SK-N-SH (cell line): ENCODE results near the gene TIAM2. TPM values are rescaled to one million over a fixed set of nuclear protein-coding genes. Genes with fewer than 3 reads are reported as not detected.

ENCODE experiments used
- CTCF ChIA-PET: fragments of 300-600, 350-600 bp; formaldehyde crosslinking; extraction: SDS; loops from one replicate; lab custom pipeline; 2021; lab: Yijun Ruan, JAX
- POLR2A ChIA-PET: fragments of 350-600 bp; sonication (Branson Sonifier 250); formaldehyde crosslinking; extraction: SDS; loops from one replicate; lab custom pipeline; 2020; ENCODE audit warnings: antibody characterized with exemption, inconsistent platforms; lab: Yijun Ruan, JAX
- DNase-seq: peaks from one replicate; pipeline ENCODE4 v3.0.0; 2012
- H2AFZ ChIP-seq: fragments of 200-600 bp; sonication (generic); 2 replicates; pipeline ENCODE4 v1.8.1; 2016; ENCODE audit warnings: antibody characterized with exemption, mild to moderate bottlenecking, low read depth
- H3F3A ChIP-seq: fragments of 200-600 bp; sonication (generic); replicated peaks from 2 replicates; pipeline ENCODE3; 2016; ENCODE audit warnings: antibody characterized with exemption, mild to moderate bottlenecking; ENCODE audit not compliant: insufficient read depth
- H3K27ac ChIP-seq, 2 experiments: fragments of 200-500 bp in 1 of 2; fragments of 200-600 bp in 1 of 2; sonication (Bioruptor generic) in 1 of 2; sonication (generic), shearing (Covaris generic) in 1 of 2; 2 replicates each; pipeline versions ENCODE4 v1.5.1 to v1.6.1; 2014 to 2016; ENCODE audit warnings: low read depth in 2 of 2, inconsistent platforms in 1 of 2, low read length in 1 of 2, mild to moderate bottlenecking in 1 of 2, mixed read lengths in 1 of 2
- H3K27me3 ChIP-seq: fragments of 200-600 bp; sonication (generic), shearing (Covaris generic); 2 replicates; pipeline ENCODE4 v1.6.1; 2016; ENCODE audit warnings: mixed run types; ENCODE audit not compliant: insufficient read depth
- H3K36me3 ChIP-seq, 2 experiments: fragments of 200-500 bp in 1 of 2; fragments of 200-600 bp in 1 of 2; sonication (Bioruptor generic) in 1 of 2; sonication (generic) in 1 of 2; replicated peaks in 1 of 2; 2 replicates each; pipeline versions ENCODE3 to v1.5.1; 2014 to 2016; ENCODE audit warnings: low read length in 1 of 2, mild to moderate bottlenecking in 1 of 2; ENCODE audit not compliant: insufficient read depth in 2 of 2, control insufficient read depth in 1 of 2
- H3K4me1 ChIP-seq, 2 experiments: fragments of 200-500 bp in 1 of 2; fragments of 200-600 bp in 1 of 2; sonication (Bioruptor generic) in 1 of 2; sonication (generic), shearing (Covaris generic) in 1 of 2; 2 replicates each; pipeline versions ENCODE4 v1.5.1 to v1.6.1; 2014 to 2016; ENCODE audit warnings: low read depth in 1 of 2, low read length in 1 of 2, mixed run types in 1 of 2; ENCODE audit not compliant: insufficient read depth in 2 of 2, control insufficient read depth in 1 of 2
- H3K4me2 ChIP-seq: fragments of 200-600 bp; sonication (generic), shearing (Covaris generic); 2 replicates; pipeline ENCODE4 v1.6.1; 2017; ENCODE audit warnings: mixed run types
- H3K4me3 ChIP-seq, 2 experiments: fragments of 200-500 bp in 1 of 2; fragments of 200-600 bp in 1 of 2; sonication (Bioruptor generic) in 1 of 2; sonication (generic), shearing (Covaris generic) in 1 of 2; 2 replicates each; pipeline versions ENCODE4 v1.5.1 to v1.8.1; 2014 to 2016; ENCODE audit warnings: low read depth in 2 of 2, inconsistent platforms in 1 of 2, low read length in 1 of 2, mild to moderate bottlenecking in 1 of 2, mixed read lengths in 1 of 2, moderate library complexity in 1 of 2
- H3K79me2 ChIP-seq: fragments of 200-600 bp; sonication (generic); 2 replicates; pipeline ENCODE4 v1.8.1; 2017; ENCODE audit warnings: mild to moderate bottlenecking; ENCODE audit not compliant: insufficient read depth
- H3K9ac ChIP-seq: fragments of 200-600 bp; sonication (generic); 2 replicates; pipeline ENCODE4 v1.6.1; 2017; ENCODE audit warnings: mixed run types
- H3K9me2 ChIP-seq: fragments of 200-600 bp; sonication (generic); 2 replicates; pipeline ENCODE4 v1.6.1; 2017; ENCODE audit warnings: mixed run types
- H3K9me3 ChIP-seq: fragments of 200-600 bp; sonication (generic); 2 replicates; pipeline ENCODE4 v1.6.1; 2017; ENCODE audit warnings: mixed run types, mild to moderate bottlenecking, moderate library complexity
- H4K20me1 ChIP-seq: fragments of 200-600 bp; sonication (generic); 2 replicates; pipeline ENCODE4 v1.6.1; 2017; ENCODE audit warnings: mild to moderate bottlenecking, mixed run types; ENCODE audit not compliant: insufficient read depth
- CHD2 ChIP-seq: fragments of 150-350 bp; IDR thresholded peaks from 2 replicates; pipeline ENCODE4 v1.6.1; 2018; ENCODE audit warnings: low read length; ENCODE audit not compliant: partially characterized antibody
- ELF1 ChIP-seq: IDR thresholded peaks from 2 replicates; pipeline ENCODE4 v1.4.0; 2012
- FOXJ3 ChIP-seq: sonication (generic); formaldehyde crosslinking; IDR thresholded peaks from 2 replicates; pipeline ENCODE4 v1.5.1; 2020; ENCODE audit warnings: mild to moderate bottlenecking, missing genetic modification reagents
- FOXM1 ChIP-seq: IDR thresholded peaks from 2 replicates; pipeline ENCODE4 v1.4.0; 2012; ENCODE audit warnings: low read depth, mild to moderate bottlenecking
- JUND ChIP-seq: IDR thresholded peaks from 2 replicates; pipeline ENCODE4 v1.4.0; 2012
- MXI1 ChIP-seq: IDR thresholded peaks from 2 replicates; pipeline ENCODE4 v1.6.1; 2012; ENCODE audit warnings: mild to moderate bottlenecking, low read depth, low read length, improper control_type of control experiment
- NFIC ChIP-seq: IDR thresholded peaks from 2 replicates; pipeline ENCODE4 v1.4.0; 2012; ENCODE audit warnings: borderline replicate concordance
- NRF1 ChIP-seq: IDR thresholded peaks from 2 replicates; pipeline ENCODE4 v1.6.1; 2012; ENCODE audit warnings: low read depth, mild to moderate bottlenecking, low read length
- POLR2AphosphoS5 ChIP-seq: IDR thresholded peaks from 2 replicates; pipeline ENCODE4 v1.6.1; 2012; ENCODE audit warnings: low read depth, low read length
- RAD21 ChIP-seq: IDR thresholded peaks from 2 replicates; pipeline ENCODE4 v1.6.1; 2012; ENCODE audit warnings: mild to moderate bottlenecking, low read length
- RFX5 ChIP-seq: IDR thresholded peaks from 2 replicates; pipeline ENCODE4 v1.6.1; 2012; ENCODE audit warnings: mild to moderate bottlenecking, improper control_type of control experiment, low read length
- RXRA ChIP-seq: IDR thresholded peaks from 2 replicates; pipeline ENCODE4 v1.4.0; 2012; ENCODE audit warnings: low read depth, mild to moderate bottlenecking, borderline replicate concordance
- SIN3A ChIP-seq: IDR thresholded peaks from 2 replicates; pipeline ENCODE4 v1.6.1; 2012; ENCODE audit warnings: low read depth, mild to moderate bottlenecking, low read length, moderate library complexity, borderline replicate concordance
- TCF12 ChIP-seq: IDR thresholded peaks from 2 replicates; pipeline ENCODE4 v1.4.0; 2012
- TEAD4 ChIP-seq: IDR thresholded peaks from 2 replicates; pipeline ENCODE4 v1.4.0; 2012; ENCODE audit warnings: mild to moderate bottlenecking, borderline replicate concordance; ENCODE audit not compliant: insufficient read depth
- WGBS: methylation state at CpG from one replicate; pipeline ENCODE4 v1.1.6; 2017; ENCODE audit warnings: low lambda C conversion rate; 5-methylcytosine and 5-hydroxymethylcytosine counted together
- polyA plus RNA-seq, 3 experiments: library from polyadenylated mRNA; depleted of rRNA; stranded (reverse); fragments of >200 nt; gene quantifications; 2 replicates each; pipeline ENCODE4 v1.2.3, GENCODE V29; 2012
- TF ChIP-seq, protein P1 (sequence below): IDR thresholded peaks from 2 replicates; pipeline ENCODE4 v1.4.0; 2012; ENCODE audit warnings: low read depth, borderline replicate concordance
- TF ChIP-seq, protein P2 (sequence below): IDR thresholded peaks from 2 replicates; pipeline ENCODE4 v1.6.1; 2012; ENCODE audit warnings: mild to moderate bottlenecking, low read depth, low read length, moderate library complexity
- TF ChIP-seq, protein P3 (sequence below): IDR thresholded peaks from 2 replicates; pipeline ENCODE4 v1.4.0; 2012; ENCODE audit warnings: low read depth
- TF ChIP-seq, protein P4 (sequence below): IDR thresholded peaks from 2 replicates; pipeline ENCODE4 v1.4.0; 2012; ENCODE audit warnings: low read depth, borderline replicate concordance
- TF ChIP-seq, protein P5 (sequence below): fragments of 150-350 bp; IDR thresholded peaks from 2 replicates; pipeline ENCODE4 v1.6.1; 2017; ENCODE audit warnings: antibody characterized with exemption, low read length, low read depth, borderline replicate concordance

Gene TIAM2
- polyA plus RNA-seq, 1 of the 3 experiments (the other 2 are of a cell fraction) = 13.6 TPM

DNA sequence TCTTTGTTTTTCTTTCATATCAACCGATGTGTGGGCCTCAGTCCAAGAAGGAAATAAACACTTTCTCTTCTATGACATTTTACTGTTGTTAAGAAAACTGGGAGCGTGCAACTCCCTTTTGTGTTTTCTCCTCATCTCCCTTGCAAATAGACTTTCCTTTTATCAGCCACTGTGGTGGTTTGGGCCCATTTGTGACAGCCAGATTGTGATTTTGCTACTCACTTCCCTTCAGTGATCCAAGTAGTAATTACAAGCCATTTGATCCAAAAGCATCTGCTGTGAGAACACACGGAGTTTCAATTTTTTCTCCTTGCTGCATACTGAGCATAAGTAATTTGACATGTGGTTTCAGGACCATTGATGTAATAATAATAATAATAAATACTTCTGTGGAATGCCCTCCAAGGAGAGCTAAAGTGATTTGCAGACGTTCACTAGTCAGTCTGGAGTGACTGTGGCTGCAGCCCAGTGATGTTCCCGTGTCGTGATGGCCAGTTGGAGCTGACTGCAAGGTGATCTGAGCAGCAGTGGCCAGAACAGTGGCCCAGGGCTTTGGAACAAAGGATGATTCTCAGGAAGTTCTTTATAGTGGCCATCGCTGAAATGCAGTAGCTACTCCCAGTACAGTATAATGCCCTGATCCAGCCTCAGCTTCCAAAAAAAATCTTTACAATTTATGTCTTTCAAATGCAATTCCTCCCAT lies 176.8 kb downstream of the TIAM2 start:
- Histone ChIP-seq H3K79me2 (no peaks in the 10 kb centered on the region), H2AFZ (no peak overlapping the region; the same call in 1 of the 2 replicates), H3K9me2 (no peaks in the 10 kb centered on the region), H3K9me3 (no peaks in the 10 kb centered on the region), H3K27me3 (no peaks in the 10 kb centered on the region), H4K20me1 (no peaks in the 10 kb centered on the region), H3K4me3 (no peak overlapping the region; a peak in 2 of 4 replicates), H3K27ac (peak overlapping the region; percentile 59 to 92; a peak in 3 of 4 replicates), H3K36me3 (peaks cover 0 to 4% of the 10 kb centered on the region in 2 experiments), H3K4me2 (peak overlapping the region; percentile 66), H3K4me1 (peaks cover 10 to 20% of the 10 kb centered on the region in 2 experiments), H3K9ac (peak overlapping the region; percentile 63)
- DNase-seq = no peak
- 43% methylated on average over 7 of the region's 7 CpGs for WGBS
- POLR2A ChIA-PET = no interaction called here
- TF ChIP-seq RFX5 = no peak
- TF ChIP-seq, protein P1, sequence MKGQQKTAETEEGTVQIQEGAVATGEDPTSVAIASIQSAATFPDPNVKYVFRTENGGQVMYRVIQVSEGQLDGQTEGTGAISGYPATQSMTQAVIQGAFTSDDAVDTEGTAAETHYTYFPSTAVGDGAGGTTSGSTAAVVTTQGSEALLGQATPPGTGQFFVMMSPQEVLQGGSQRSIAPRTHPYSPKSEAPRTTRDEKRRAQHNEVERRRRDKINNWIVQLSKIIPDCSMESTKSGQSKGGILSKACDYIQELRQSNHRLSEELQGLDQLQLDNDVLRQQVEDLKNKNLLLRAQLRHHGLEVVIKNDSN = no peak
- no peak for TF ChIP-seq ELF1
- no peak for TF ChIP-seq NRF1
- TF ChIP-seq RXRA = no peak
- TF ChIP-seq FOXJ3 (CRISPR knock-in tag) = no peak
- TF ChIP-seq, protein P2, sequence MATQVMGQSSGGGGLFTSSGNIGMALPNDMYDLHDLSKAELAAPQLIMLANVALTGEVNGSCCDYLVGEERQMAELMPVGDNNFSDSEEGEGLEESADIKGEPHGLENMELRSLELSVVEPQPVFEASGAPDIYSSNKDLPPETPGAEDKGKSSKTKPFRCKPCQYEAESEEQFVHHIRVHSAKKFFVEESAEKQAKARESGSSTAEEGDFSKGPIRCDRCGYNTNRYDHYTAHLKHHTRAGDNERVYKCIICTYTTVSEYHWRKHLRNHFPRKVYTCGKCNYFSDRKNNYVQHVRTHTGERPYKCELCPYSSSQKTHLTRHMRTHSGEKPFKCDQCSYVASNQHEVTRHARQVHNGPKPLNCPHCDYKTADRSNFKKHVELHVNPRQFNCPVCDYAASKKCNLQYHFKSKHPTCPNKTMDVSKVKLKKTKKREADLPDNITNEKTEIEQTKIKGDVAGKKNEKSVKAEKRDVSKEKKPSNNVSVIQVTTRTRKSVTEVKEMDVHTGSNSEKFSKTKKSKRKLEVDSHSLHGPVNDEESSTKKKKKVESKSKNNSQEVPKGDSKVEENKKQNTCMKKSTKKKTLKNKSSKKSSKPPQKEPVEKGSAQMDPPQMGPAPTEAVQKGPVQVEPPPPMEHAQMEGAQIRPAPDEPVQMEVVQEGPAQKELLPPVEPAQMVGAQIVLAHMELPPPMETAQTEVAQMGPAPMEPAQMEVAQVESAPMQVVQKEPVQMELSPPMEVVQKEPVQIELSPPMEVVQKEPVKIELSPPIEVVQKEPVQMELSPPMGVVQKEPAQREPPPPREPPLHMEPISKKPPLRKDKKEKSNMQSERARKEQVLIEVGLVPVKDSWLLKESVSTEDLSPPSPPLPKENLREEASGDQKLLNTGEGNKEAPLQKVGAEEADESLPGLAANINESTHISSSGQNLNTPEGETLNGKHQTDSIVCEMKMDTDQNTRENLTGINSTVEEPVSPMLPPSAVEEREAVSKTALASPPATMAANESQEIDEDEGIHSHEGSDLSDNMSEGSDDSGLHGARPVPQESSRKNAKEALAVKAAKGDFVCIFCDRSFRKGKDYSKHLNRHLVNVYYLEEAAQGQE = no peak
- TF ChIP-seq, protein P3, sequence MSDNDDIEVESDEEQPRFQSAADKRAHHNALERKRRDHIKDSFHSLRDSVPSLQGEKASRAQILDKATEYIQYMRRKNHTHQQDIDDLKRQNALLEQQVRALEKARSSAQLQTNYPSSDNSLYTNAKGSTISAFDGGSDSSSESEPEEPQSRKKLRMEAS = no peak
- no peak for TF ChIP-seq TCF12
- no peak for TF ChIP-seq NFIC
- no peak for TF ChIP-seq SIN3A
- TF ChIP-seq, protein P4, sequence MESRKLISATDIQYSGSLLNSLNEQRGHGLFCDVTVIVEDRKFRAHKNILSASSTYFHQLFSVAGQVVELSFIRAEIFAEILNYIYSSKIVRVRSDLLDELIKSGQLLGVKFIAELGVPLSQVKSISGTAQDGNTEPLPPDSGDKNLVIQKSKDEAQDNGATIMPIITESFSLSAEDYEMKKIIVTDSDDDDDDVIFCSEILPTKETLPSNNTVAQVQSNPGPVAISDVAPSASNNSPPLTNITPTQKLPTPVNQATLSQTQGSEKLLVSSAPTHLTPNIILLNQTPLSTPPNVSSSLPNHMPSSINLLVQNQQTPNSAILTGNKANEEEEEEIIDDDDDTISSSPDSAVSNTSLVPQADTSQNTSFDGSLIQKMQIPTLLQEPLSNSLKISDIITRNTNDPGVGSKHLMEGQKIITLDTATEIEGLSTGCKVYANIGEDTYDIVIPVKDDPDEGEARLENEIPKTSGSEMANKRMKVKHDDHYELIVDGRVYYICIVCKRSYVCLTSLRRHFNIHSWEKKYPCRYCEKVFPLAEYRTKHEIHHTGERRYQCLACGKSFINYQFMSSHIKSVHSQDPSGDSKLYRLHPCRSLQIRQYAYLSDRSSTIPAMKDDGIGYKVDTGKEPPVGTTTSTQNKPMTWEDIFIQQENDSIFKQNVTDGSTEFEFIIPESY = no peak
- TF ChIP-seq, protein P5, sequence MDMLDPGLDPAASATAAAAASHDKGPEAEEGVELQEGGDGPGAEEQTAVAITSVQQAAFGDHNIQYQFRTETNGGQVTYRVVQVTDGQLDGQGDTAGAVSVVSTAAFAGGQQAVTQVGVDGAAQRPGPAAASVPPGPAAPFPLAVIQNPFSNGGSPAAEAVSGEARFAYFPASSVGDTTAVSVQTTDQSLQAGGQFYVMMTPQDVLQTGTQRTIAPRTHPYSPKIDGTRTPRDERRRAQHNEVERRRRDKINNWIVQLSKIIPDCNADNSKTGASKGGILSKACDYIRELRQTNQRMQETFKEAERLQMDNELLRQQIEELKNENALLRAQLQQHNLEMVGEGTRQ = no peak
- TF ChIP-seq JUND = no peak
- TF ChIP-seq RAD21 = no peak
- no peak for TF ChIP-seq FOXM1
- TF ChIP-seq MXI1 = no peak
- no peak for TF ChIP-seq POLR2AphosphoS5
- no peak for TF ChIP-seq CHD2
- TF ChIP-seq TEAD4 = no peak
- TF ChIP-seq, all 33 proteins: peak for 0
- H3F3A ChIP-seq = peaks cover 29% of the 10 kb centered on the region
- CTCF ChIA-PET = interaction anchor here (0.9 to 12.1 kb wide), 6 partner anchors 14 to 496 kb away, joined by 3 to 132 read pairs (median 6); no protein-coding TSS in a partner anchor
